Mesendoderm (in vitro differentiated cells): ENCODE measurements around the gene TNFRSF14.
"Not testable (repeated sequence)": the region's sequence is repeated elsewhere in the genome, so short reads cannot be mapped to it uniquely, and the experiment has no call there.

Experiments
- DNase-seq: peaks from one replicate; pipeline ENCODE4 v3.0.0; 2013
- H2AK5ac ChIP-seq: 2 replicates; pipeline ENCODE4 v1.6.1; 2013; ENCODE audit warnings: low read length, inconsistent platforms
- H2BK120ac ChIP-seq: 2 replicates; pipeline ENCODE4 v1.6.1; 2013; ENCODE audit warnings: low read depth, mild to moderate bottlenecking, low read length, moderate library complexity, mixed read lengths
- H2BK15ac ChIP-seq: replicated peaks from 2 replicates; pipeline ENCODE4 v1.6.1; 2013; ENCODE audit warnings: low read depth, mild to moderate bottlenecking, moderate library complexity
- H2BK5ac ChIP-seq: 2 replicates; pipeline ENCODE4 v1.6.1; 2013; ENCODE audit warnings: low read length, inconsistent platforms
- H3K18ac ChIP-seq: 2 replicates; pipeline ENCODE4 v1.6.1; 2013; ENCODE audit warnings: mild to moderate bottlenecking, low read length, mixed read lengths
- H3K23ac ChIP-seq: one replicate; pipeline ENCODE4 v1.6.1; 2013; ENCODE audit warnings: low read length
- H3K27ac ChIP-seq: 2 replicates; pipeline ENCODE4 v1.5.1; 2013; ENCODE audit warnings: low read depth, mild to moderate bottlenecking, inconsistent platforms, low read length, moderate library complexity
- H3K27me3 ChIP-seq: 2 replicates; pipeline ENCODE4 v1.6.1; 2013; ENCODE audit warnings: low read length, control low read depth, mild to moderate bottlenecking, inconsistent platforms; ENCODE audit not compliant: insufficient read depth, poor library complexity
- H3K36me3 ChIP-seq: 2 replicates; pipeline ENCODE4 v1.6.1; 2013; ENCODE audit warnings: low read length, inconsistent platforms; ENCODE audit not compliant: control insufficient read depth, insufficient read depth
- H3K4ac ChIP-seq: one replicate; pipeline ENCODE4 v1.6.1; 2013; ENCODE audit warnings: low read depth, mild to moderate bottlenecking, low read length, moderate library complexity
- H3K4me1 ChIP-seq: 2 replicates; pipeline ENCODE4 v1.6.1; 2013; ENCODE audit warnings: low read depth, low read length, inconsistent platforms; ENCODE audit not compliant: control insufficient read depth
- H3K4me2 ChIP-seq: 2 replicates; pipeline ENCODE4 v1.6.1; 2013; ENCODE audit warnings: low read length
- H3K4me3 ChIP-seq: 2 replicates; pipeline ENCODE4 v1.5.1; 2013; ENCODE audit warnings: mild to moderate bottlenecking, low read length
- H3K56ac ChIP-seq: one replicate; pipeline ENCODE4 v1.6.1; 2013; ENCODE audit warnings: low read length
- H3K79me1 ChIP-seq: 2 replicates; pipeline ENCODE4 v1.6.1; 2013; ENCODE audit warnings: low read length, inconsistent platforms
- H3K79me2 ChIP-seq: 2 replicates; pipeline ENCODE4 v1.6.1; 2013; ENCODE audit warnings: mild to moderate bottlenecking, low read length; ENCODE audit not compliant: control insufficient read depth, insufficient read depth
- H3K9ac ChIP-seq: 2 replicates; pipeline ENCODE4 v1.6.1; 2013; ENCODE audit warnings: low read length, inconsistent platforms
- H4K5ac ChIP-seq: one replicate; pipeline ENCODE4 v1.6.1; 2013; ENCODE audit warnings: low read length
- H4K8ac ChIP-seq: one replicate; pipeline ENCODE4 v1.6.1; 2013; ENCODE audit warnings: low read depth, mild to moderate bottlenecking, control low read depth, low read length, moderate library complexity
- WGBS: extraction: QIAGEN DNeasy Blood & Tissue Kit; methylation state at CpG from one replicate; pipeline ENCODE4 v1.1.7; 2013; ENCODE audit warnings: low lambda C conversion rate, missing lambda C conversion rate; ENCODE audit not compliant: insufficient coverage; ENCODE audit errors: extremely low coverage; 5-methylcytosine and 5-hydroxymethylcytosine counted together

The TNFRSF14 gene

DNA sequence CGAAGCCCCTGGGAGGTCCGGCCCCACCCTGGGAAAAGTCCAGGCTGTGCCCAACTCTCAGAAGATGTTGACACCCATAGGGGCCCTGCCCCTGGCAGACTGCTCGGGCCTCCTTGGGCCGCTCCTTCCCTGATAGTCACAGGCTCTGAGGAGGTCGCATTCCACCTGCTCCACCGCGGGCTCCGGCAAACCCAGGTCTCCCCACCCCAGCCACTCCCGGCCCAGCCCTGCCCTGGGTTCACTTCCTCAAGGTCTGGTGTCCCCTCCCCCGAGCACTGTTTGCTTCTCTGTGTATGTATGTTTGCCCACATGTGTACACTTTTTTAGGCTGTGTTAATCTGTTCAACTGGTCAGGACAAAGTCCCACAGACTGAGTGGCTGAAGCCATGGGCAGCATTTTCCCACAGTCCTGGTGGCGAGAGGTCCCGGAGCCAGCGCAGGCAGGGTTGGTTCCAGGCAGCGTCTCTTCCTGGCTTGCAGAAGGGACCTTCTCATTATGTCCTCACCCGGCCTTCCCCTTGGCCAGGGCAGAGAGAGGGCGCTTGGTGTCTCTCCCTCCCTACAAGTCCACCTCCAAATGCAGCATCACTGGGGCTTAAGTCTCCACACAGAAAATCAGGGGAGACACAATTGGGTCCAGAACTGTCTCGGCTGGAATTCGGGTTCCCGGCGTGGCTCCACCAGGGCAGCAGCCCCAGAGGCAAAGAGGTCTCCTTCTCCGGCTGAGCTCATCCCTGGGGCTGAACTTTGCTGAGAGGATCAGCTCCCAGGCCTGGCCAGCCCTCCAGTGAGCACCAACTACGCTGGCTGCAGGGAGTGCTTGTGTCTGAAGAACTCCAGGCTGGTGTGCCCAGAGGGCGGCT lies 19.9 kb downstream of the TNFRSF14 start:
- Histone ChIP-seq H3K79me2 (no peaks in the 10 kb centered on the region), H2BK120ac (no peak overlapping the region), H3K4me1 (peaks cover 1% of the 10 kb centered on the region), H2BK15ac (no peak overlapping the region), H3K4me3 (no peak overlapping the region), H3K9ac (no peak overlapping the region), H4K8ac (no peak overlapping the region), H3K27me3 (no peaks in the 10 kb centered on the region), H3K79me1 (no peaks in the 10 kb centered on the region), H3K56ac (no peak overlapping the region), H4K5ac (no peak overlapping the region), H3K18ac (no peak overlapping the region), H2BK5ac (no peak overlapping the region), H2AK5ac (no peak overlapping the region), H3K4me2 (no peak overlapping the region), H3K36me3 (no peaks in the 10 kb centered on the region), H3K23ac (no peak overlapping the region), H3K4ac (no peak overlapping the region), H3K27ac (no peak overlapping the region)
- no peak for DNase-seq
- WGBS, result no CpG with 5 or more reads among the region's 23 CpGs

DNA sequence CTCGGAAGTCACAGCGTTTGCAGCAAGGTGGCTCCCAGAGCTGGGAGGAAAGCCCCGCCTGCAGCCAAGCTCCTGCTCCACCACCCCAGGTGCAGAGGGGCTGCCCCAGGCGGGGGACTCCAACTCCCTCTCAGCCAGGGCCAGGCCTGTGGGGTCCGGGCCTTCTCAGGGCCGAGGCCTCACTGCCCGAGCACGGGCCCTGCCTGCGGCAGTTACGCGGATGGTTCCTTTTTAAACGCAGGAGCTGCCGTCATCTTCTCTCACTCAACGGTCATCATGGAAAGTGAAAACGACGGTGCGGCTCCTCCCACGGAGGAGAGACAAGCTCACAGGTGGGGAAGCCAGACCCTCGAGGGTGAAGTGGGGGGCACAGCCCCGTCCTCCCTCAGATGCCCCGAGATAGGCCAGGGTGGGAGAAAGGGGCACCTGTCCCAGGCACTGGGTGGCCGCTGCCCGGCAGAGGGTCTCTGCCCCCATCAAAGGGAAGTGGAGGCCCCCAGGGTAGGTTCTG lies 21.4 kb downstream of the TNFRSF14 start:
- not testable (repeated sequence) for H3K4me2 ChIP-seq, H4K5ac ChIP-seq, H3K4ac ChIP-seq, H3K4me3 ChIP-seq, H2BK5ac ChIP-seq, H3K56ac ChIP-seq, H3K9ac ChIP-seq, H3K23ac ChIP-seq, DNase-seq, H4K8ac ChIP-seq, H2BK15ac ChIP-seq, H2BK120ac ChIP-seq, H3K27me3 ChIP-seq, H3K79me1 ChIP-seq, H3K4me1 ChIP-seq, H3K27ac ChIP-seq, H3K79me2 ChIP-seq, H2AK5ac ChIP-seq, H3K18ac ChIP-seq, H3K36me3 ChIP-seq
- WGBS, result no CpG with 5 or more reads among the region's 23 CpGs

DNA sequence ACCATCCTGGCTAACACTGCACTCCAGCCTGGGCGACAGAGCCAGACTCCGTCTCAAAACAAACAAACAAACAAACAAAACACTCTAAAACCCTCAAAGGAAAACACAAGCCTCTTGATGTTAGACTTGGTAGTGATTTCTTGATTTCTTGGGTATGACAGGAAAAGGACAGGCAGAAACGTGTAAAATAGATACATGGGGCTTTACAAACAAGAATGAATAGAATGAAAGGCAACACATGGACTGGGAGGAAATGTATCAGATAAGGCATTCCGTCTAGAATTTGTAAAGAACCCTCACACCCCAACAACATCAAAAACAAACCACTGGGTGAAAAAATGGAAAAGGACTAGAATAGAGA lies 22.6 kb downstream of the TNFRSF14 start:
- Histone ChIP-seq H2AK5ac (no peak overlapping the region), H3K4me2 (no peak overlapping the region), H3K79me2 (no peaks in the 10 kb centered on the region), H3K23ac (no peak overlapping the region), H3K56ac (peak overlapping the region; percentile 11), H3K27ac (no peak overlapping the region), H3K27me3 (no peaks in the 10 kb centered on the region), H3K4me1 (peaks cover 1% of the 10 kb centered on the region), H4K8ac (no peak overlapping the region), H3K36me3 (no peaks in the 10 kb centered on the region), H2BK120ac (no peak overlapping the region), H3K4me3 (no peak overlapping the region), H4K5ac (no peak overlapping the region), H3K18ac (no peak overlapping the region), H2BK15ac (no peak overlapping the region), H3K4ac (no peak overlapping the region), H3K9ac (no peak overlapping the region), H3K79me1 (no peaks in the 10 kb centered on the region), H2BK5ac (no peak overlapping the region)
- no peak for DNase-seq
- no CpG with 5 or more reads among the region's 4 CpGs for WGBS

DNA sequence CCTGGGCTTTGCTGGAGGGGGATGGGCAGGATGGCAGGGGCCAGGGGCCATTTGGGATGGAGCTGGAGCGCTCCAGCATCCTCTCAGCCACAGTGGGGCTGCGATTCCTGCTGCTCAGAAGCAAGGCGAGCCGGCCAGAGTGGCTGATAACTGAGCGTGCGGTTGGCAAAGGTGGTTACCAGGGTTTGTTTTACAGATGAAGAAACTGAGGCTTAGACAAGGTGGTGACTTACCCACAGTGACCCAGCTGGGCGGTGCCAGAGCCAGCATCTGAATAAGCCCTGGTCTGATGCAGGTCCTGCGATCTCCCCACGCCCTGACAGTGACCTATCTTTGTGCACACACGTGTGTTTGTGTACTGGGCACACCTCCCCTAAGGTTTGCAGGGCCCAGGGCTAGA lies 24.5 kb downstream of the TNFRSF14 start:
- H3K4me1 ChIP-seq, result peaks cover 1% of the 10 kb centered on the region
- no CpG with 5 or more reads among the region's 10 CpGs for WGBS
- DNase-seq, result no peak

DNA sequence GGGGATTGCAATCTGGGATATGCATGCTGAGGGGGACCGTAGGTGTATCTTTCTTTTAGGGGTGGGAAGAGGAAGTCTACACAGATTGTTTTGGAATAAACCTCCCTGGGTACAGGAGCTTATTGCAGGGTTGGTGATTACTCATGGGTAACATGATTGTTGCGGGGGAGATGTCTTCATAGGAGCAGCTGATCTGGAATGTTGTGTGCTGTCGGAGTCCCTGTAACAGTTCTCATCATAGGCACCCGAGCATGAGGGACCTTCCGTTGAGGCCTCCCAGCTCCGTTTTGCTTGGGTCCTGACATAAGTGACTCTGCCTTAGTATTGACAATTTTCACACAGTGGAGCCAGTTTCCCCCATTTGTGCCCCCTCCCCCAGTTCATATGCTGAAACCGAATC lies 26.2 kb downstream of the TNFRSF14 start:
- H3K36me3 ChIP-seq, result no peaks in the 10 kb centered on the region
- no peak overlapping the region for H3K27ac ChIP-seq
- no peak for DNase-seq
- H4K5ac ChIP-seq, result no peak overlapping the region
- H2BK120ac ChIP-seq, result no peak overlapping the region
- H3K9ac ChIP-seq, result no peak overlapping the region
- H3K27me3 ChIP-seq, result no peaks in the 10 kb centered on the region
- no peak overlapping the region for H2BK5ac ChIP-seq
- no peak overlapping the region for H3K4me2 ChIP-seq
- H3K79me1 ChIP-seq, result no peaks in the 10 kb centered on the region
- H4K8ac ChIP-seq, result no peak overlapping the region
- H3K4me3 ChIP-seq, result no peak overlapping the region
- WGBS, result no CpG with 5 or more reads among the region's 7 CpGs
- no peak overlapping the region for H3K23ac ChIP-seq
- H3K4ac ChIP-seq, result no peak overlapping the region
- no peaks in the 10 kb centered on the region for H3K79me2 ChIP-seq
- no peak overlapping the region for H3K18ac ChIP-seq
- no peak overlapping the region for H2AK5ac ChIP-seq
- no peak overlapping the region for H2BK15ac ChIP-seq
- H3K4me1 ChIP-seq, result peaks cover 1% of the 10 kb centered on the region
- H3K56ac ChIP-seq, result no peak overlapping the region

More for the DNA sequence above, 24.5 kb downstream of the TNFRSF14 start:
- Histone ChIP-seq H4K8ac (no peak overlapping the region), H3K27ac (no peak overlapping the region), H2BK5ac (no peak overlapping the region), H3K18ac (no peak overlapping the region), H4K5ac (no peak overlapping the region), H3K79me1 (no peaks in the 10 kb centered on the region), H3K4me2 (no peak overlapping the region), H2BK120ac (no peak overlapping the region), H3K4me3 (no peak overlapping the region), H3K27me3 (no peaks in the 10 kb centered on the region), H2BK15ac (no peak overlapping the region), H3K36me3 (no peaks in the 10 kb centered on the region), H2AK5ac (no peak overlapping the region), H3K56ac (no peak overlapping the region), H3K4ac (no peak overlapping the region), H3K23ac (no peak overlapping the region), H3K79me2 (no peaks in the 10 kb centered on the region), H3K9ac (no peak overlapping the region)
